Subcutaneous abdominal adipose tissue (tissue), 5 donors: ENCODE data around the gene RPS6KC1.
"Not testable (repeated sequence)": the region's sequence is repeated elsewhere in the genome, so short reads cannot be mapped to it uniquely, and the experiment has no call there.

Experiments
- H3K27ac ChIP-seq: one replicate; pipeline ENCODE4 v1.7.0; 2013; ENCODE audit warnings: low read depth, mild to moderate bottlenecking, inconsistent platforms, low read length, moderate library complexity
- H3K27me3 ChIP-seq, 5 donors: one replicate each; pipeline ENCODE4 v1.7.0; 2013; ENCODE audit warnings: low read length in 5 of 5, inconsistent platforms in 1 of 5; ENCODE audit not compliant: control insufficient read depth in 5 of 5, insufficient read depth in 4 of 5
- H3K36me3 ChIP-seq, 5 donors: one replicate each; pipeline ENCODE4 v1.7.0; 2013; ENCODE audit warnings: low read length in 5 of 5; ENCODE audit not compliant: control insufficient read depth in 5 of 5, insufficient read depth in 5 of 5
- H3K4me1 ChIP-seq, 5 donors: one replicate each; pipeline ENCODE4 v1.7.0; 2013; ENCODE audit warnings: low read length in 5 of 5, mild to moderate bottlenecking in 3 of 5, moderate library complexity in 1 of 5; ENCODE audit not compliant: control insufficient read depth in 5 of 5, insufficient read depth in 5 of 5
- H3K4me3 ChIP-seq, 5 donors: one replicate each; pipeline ENCODE4 v1.7.0; 2013; ENCODE audit warnings: low read length in 5 of 5, low read depth in 1 of 5
- H3K9ac ChIP-seq, 5 donors: one replicate each; pipeline ENCODE4 v1.7.0; 2013; ENCODE audit warnings: low read length in 5 of 5, mild to moderate bottlenecking in 4 of 5, moderate library complexity in 3 of 5
- H3K9me3 ChIP-seq, 5 donors: one replicate each; pipeline ENCODE4 v1.7.0; 2013; ENCODE audit warnings: low read length in 5 of 5; ENCODE audit not compliant: control insufficient read depth in 5 of 5
- donor health status: healthy.
- donor health status: healthy.
- donor health status: healthy.
- donor health status: healthy.
- donor health status: healthy.

Gene RPS6KC1

DNA sequence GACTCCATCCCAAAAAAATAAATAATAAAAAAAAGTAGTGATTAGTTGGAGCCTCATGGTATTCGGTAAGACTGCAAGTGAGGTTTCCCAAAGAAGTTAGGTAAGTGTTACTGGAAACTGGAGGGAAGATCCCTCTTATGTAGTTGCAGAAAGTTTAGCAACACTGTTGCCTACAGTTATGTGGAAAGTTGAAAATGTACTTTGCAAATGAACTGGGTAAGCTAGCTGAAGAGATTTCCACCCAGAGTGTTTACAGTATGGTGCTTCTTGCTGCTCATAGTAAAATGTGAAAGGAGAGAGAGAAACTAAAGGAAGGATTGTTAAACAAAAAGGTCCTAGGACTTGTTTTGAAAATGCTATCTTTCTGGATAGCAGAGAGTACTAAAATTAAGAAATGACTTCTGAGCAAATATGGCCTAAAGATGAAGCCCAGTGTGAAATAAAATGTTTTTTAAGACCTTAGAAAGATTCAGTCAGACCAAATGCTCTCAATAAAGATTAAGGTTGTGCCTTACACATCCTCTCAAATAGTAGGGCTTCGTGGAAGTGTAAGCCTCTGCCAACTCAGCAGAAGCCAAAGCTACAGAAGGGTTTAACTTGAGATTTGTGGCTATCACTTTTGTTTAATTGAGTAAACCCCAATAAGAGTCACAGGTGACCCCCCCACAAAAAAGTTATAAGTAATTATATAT is 31.5 kb downstream of the RPS6KC1 start:
- H3K4me1 ChIP-seq, result no peaks in the 10 kb centered on the region
- no peak overlapping the region for H3K27ac ChIP-seq
- no peak overlapping the region for H3K9ac ChIP-seq
- no peak overlapping the region for H3K4me3 ChIP-seq
- H3K27me3 ChIP-seq, result no peaks in the 10 kb centered on the region
- no peaks in the 10 kb centered on the region for H3K9me3 ChIP-seq
- H3K36me3 ChIP-seq, result peaks cover 27 to 61% (median 35%) of the 10 kb centered on the region in 5 donors

DNA sequence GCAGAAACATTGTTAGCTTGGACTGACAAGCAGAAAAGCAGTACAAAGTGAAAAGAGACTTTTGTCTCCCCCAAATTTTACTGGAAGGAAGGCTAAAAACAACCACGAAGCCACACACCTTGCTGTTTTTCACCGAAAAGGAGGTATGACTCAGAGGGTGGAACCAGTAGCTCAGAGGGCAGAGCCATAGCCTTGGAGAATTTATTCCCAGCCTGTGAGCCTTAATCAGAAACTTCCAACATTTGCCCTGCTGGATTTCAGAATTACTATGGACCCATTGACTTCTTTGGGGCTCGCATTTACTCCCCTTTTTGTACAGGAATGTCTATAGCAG is 32.0 kb downstream of the RPS6KC1 start:
- Histone ChIP-seq H3K9ac (no peak overlapping the region), H3K4me1 (no peaks in the 10 kb centered on the region), H3K27ac (no peak overlapping the region), H3K36me3 (peaks cover 27 to 67% (median 40%) of the 10 kb centered on the region in 5 donors), H3K9me3 (no peaks in the 10 kb centered on the region), H3K27me3 (no peaks in the 10 kb centered on the region), H3K4me3 (no peak overlapping the region)

DNA sequence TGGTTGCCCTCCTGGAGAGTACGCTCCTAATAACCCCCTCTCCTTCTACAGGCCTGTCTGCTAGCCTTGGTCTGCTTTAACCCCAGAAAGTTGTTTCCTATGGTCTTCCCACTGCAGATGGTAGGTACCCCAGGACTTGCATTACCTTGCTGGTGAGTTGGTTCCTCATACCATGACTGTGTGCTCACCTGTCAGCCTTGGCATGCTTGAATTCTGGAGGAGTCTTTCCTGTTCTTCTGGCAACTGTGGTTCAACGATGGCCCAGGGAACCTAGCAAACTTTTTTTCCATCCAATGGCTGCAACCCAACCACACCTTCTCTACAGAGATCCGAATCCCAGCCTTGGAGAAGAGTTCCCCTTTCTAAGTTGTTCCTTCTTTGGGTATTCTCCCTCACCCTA is 36.9 kb downstream of the RPS6KC1 start:
- no peak overlapping the region for H3K4me3 ChIP-seq

DNA sequence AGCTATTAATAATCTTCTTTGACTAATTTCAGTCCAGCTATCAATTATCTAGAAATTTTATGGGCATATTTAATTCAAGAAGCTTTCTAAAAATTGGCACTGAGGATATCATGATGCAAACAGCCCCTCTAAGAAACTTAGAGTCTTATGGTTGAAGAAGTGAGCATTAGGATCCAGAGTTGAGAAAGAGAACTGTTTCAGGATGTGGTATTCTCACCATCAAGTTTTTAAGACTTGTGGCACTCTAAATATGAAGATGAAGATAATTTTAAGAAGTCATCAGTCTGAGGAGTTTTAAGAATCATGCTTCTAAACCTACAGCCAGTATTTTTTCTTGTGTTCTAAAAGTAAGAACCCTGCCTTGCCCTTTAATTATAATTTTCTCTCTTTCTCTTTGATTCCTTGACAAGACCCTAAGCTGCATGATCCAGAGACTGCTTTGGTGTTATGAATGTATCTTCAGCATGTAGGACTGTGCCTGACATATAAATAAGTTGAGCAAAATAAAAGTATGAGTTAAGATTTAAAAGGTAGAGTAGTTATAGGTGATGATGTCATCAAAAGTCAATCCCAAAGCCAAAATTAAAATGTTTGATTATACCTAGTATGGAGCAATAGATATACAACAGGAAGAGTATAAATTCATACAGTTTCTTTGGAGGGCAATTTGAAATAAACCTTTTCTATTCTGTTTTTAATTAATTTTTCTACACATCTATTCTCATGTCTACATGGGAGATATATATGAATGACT is 39.1 kb downstream of the RPS6KC1 start:
- Histone ChIP-seq H3K36me3 (peaks cover 14 to 30% (median 21%) of the 10 kb centered on the region in 5 donors), H3K27ac (no peak overlapping the region), H3K4me1 (no peaks in the 10 kb centered on the region), H3K4me3 (no peak overlapping the region), H3K27me3 (no peaks in the 10 kb centered on the region), H3K9ac (no peak overlapping the region), H3K9me3 (no peaks in the 10 kb centered on the region)

More for the DNA sequence above, 36.9 kb downstream of the RPS6KC1 start:
- Histone ChIP-seq H3K9ac (no peak overlapping the region), H3K9me3 (no peaks in the 10 kb centered on the region), H3K27ac (no peak overlapping the region), H3K27me3 (no peaks in the 10 kb centered on the region), H3K4me1 (no peaks in the 10 kb centered on the region), H3K36me3 (peaks cover 24 to 50% (median 30%) of the 10 kb centered on the region in 5 donors)

DNA sequence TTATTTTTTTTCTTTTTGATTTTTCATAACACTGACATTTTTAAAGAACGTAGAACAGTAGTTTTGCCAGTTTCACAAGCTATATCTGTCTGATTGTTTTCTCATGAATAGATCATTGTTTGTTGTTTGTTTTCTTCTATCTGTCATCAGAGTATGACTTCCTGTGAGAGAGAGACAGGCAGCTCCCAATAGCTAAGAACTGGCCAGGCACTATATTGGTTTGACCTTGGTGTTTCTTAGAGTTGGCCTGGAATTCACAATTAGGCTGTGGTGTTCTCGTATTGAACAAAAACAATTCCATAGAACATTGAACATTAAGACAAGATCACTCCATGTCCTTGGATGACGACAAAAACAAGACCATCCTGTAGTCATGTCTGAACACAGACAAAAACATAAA is 43.4 kb downstream of the RPS6KC1 start:
- Histone ChIP-seq H3K36me3 (peaks cover 4 to 30% (median 7%) of the 10 kb centered on the region in 5 donors), H3K27me3 (no peaks in the 10 kb centered on the region), H3K9me3 (no peaks in the 10 kb centered on the region), H3K27ac (no peak overlapping the region), H3K9ac (no peak overlapping the region), H3K4me3 (no peak overlapping the region), H3K4me1 (no peaks in the 10 kb centered on the region)

DNA sequence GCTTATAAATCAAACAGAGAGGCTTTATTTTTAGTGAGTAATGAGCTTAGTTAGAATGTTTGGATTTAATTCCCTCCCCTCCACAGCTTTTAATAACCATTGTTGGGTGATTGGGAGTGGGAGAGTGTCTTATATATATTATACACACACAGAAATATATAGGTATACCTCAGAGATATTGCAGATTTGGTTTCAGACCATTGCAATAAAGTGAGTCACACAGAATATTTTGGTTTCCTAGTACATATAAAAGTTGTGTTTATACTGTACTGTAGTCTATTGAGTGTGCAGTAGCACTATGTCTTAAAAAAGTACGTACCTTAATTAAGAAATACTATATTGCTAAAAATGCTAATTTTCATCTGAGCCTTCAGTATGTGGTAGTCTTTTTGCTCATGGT is 44.4 kb downstream of the RPS6KC1 start:
- no peaks in the 10 kb centered on the region for H3K9me3 ChIP-seq
- H3K4me3 ChIP-seq, result no peak overlapping the region
- peaks cover 4 to 23% (median 7%) of the 10 kb centered on the region in 5 donors for H3K36me3 ChIP-seq
- H3K9ac ChIP-seq, result no peak overlapping the region
- H3K27ac ChIP-seq, result no peak overlapping the region
- H3K4me1 ChIP-seq, result no peaks in the 10 kb centered on the region
- H3K27me3 ChIP-seq, result no peaks in the 10 kb centered on the region

DNA sequence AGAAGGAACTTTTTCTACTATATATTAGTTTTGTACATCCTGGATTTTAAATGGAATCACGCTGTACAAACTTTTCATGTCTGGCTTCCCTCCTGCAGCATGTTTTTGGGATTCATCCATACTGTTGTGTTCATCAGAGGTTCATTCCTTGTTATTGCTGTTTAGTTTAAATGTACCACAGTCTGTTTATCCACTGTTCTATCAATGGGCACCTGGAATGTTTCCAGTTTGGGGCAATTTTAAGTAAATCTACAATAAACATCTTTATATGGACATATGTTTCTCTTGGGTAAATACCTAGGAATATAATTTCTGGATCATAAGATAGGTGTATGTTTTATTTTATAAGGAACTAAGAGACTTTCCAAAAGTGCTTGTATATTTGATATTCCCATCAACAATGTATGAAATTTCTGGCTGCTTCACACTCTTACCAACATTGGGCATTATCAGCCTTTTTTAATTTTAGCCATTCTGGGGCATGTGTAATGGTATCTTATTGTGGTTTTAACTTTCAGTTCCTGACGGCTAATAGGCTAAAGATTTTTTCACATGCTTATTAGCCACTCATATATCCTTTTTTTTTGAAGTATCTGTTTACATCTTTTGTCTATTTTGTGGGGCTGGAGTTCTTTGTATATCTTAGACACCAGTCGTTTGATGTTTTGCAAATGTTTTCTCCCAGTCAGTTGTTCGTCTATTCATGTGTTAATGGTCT is 48.8 kb downstream of the RPS6KC1 start:
- Histone ChIP-seq H3K27me3 (no peaks in the 10 kb centered on the region), H3K9ac (no peak overlapping the region), H3K27ac (no peak overlapping the region), H3K4me3 (no peak overlapping the region), H3K4me1 (no peaks in the 10 kb centered on the region), H3K36me3 (peaks cover 4 to 18% (median 5%) of the 10 kb centered on the region in 5 donors), H3K9me3 (no peaks in the 10 kb centered on the region)

DNA sequence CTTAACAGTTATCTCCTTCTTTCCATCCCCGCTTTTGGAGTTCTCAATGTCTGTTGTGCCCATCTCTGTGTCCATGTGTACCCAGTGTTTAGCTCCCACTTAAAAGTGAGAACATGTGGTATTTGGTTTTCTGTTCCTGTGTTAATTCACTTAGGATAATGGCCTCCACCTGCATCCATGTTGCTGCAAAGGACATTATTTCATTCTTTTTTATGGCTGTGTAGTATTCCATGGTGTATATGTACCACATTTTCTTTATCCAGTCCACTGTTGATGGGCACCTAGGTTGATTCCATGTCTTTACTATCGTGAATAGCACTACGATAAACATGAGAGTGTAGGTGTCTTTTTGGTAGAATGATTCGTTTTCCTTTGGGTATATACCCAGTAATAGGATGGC is 49.5 kb downstream of the RPS6KC1 start:
- H3K9ac ChIP-seq, H3K27me3 ChIP-seq, H3K9me3 ChIP-seq, H3K4me3 ChIP-seq, H3K4me1 ChIP-seq, H3K27ac ChIP-seq: not testable (repeated sequence)
- H3K36me3 ChIP-seq, result peaks cover 4 to 13% (median 5%) of the 10 kb centered on the region in 5 donors

DNA sequence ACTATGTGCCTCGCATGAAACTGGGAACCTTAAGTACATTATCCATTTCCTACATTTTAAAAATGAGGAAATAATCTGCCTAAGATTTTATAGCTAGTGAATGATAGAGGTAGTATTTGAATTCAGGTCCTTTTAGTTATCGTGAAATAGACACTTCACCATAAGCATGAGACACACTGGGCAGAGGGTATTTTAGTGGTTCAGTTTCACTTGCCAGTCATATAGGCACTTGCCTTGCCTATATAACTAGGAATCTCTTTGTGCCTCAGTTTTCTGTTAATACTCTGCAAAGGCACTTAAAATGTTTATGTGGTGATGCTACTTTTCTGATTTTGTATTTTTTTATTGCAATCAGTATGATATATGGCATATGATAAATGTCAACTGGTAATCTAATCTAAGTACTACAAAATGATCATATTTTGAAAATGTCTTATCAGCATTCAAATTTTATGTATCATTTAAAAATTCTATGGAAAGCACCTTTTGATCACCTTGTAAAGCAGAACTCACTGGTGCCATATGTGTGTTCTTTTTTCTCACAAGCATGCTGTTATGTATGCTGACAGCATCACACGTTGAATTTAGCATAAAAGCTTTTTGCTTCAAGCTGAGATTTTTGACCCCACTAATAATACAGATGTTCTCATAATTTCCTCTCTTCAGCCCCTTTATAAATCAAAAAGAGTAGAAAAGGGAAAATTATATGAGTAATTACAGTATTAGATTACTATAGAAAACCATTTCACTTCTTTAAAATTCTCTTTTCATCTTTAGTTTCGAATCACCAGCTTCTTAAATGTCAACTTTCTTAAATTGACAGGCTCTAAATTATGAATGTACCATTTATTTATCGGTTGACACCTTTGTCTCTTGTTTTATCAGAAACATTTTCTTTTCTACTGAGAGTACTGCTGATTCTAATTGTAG is 52.6 kb downstream of the RPS6KC1 start:
- Histone ChIP-seq H3K36me3 (peaks cover 0 to 12% (median 4%) of the 10 kb centered on the region in 5 donors), H3K9me3 (no peaks in the 10 kb centered on the region), H3K27me3 (no peaks in the 10 kb centered on the region), H3K9ac (no peak overlapping the region), H3K27ac (no peak overlapping the region), H3K4me3 (no peak overlapping the region), H3K4me1 (no peaks in the 10 kb centered on the region)
